ENCODE data around the gene TSPAN14.
"Not testable (repeated sequence)": the region's sequence is repeated elsewhere in the genome, so short reads cannot be mapped to it uniquely, and the experiment has no call there.

Gene TSPAN14

GRCh38 chr10:80472234-80473095 lies 18.4 kb downstream of the TSPAN14 start:
- no peak for DNase-seq

- DNase-seq: no peak
Measured at GRCh38 chr10:80473096-80473657, 19.1 kb downstream of the TSPAN14 start.

- no peak for DNase-seq
Measured at GRCh38 chr10:80473692-80474596, 19.8 kb downstream of the TSPAN14 start.

DNA sequence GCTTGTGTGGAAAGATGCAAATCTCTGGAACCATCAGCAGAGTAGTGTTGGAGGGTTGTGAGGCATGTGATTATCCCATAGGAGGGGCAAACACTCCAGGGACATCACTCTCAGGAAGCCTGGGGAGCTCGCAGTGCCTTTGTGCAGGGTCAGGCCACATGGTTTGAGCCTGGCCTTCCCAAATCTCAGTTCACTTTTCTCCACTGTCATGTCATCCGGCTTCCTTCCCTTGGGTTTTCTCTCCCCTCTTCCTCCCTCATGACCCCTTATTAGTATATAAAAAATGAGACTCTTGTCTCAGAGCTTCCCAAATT lies 20.4 kb downstream of the TSPAN14 start:
- no peak for DNase-seq

DNA sequence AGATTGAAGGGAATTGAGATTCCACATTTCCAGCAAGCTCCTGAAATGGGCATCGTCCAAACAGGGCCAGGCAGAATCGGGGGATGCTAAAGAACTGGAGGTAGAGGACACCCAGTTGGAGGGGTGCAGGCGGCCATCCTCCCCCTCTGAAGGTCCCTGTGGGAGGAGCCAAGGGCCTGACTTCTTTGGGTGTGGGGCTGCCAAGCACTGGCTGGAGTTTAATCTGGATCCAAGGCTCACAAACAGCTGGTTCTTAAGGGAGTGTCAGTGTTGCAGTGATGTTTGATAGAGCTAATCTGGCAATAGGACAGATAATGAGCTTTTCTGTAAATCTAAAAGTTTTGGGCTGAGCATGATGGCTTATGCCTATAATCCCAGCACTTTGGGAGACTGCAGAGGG lies 20.8 kb downstream of the TSPAN14 start:
- DNase-seq: peak; percentile 38

GRCh38 chr10:80475641-80476040 lies 21.5 kb downstream of the TSPAN14 start:
- not testable (repeated sequence) for DNase-seq

DNA sequence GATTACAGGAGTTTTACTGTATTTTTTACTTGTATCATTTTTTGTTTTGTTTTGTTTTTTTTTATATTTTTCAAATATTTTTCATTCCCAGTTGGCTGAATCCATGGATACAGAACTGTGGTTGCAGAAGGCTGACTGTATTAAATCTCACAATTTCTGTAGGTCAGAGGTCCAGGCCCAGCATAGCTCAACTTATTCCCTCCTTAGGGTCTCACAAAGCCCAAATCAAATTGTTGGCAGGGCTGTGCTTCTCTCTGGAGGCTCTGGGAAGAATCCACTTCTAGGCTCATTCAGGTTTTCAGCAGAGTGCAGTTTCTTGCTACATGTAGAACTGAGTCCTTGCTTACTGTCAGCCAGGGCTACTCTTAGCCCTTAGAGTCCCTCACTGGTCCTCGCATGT lies 22.6 kb downstream of the TSPAN14 start:
- DNase-seq: no peak

GRCh38 chr10:80477813-80478212 lies 23.7 kb downstream of the TSPAN14 start:
- no peak for DNase-seq

- not testable (repeated sequence) for DNase-seq
Measured at GRCh38 chr10:80480373-80480772, 26.3 kb downstream of the TSPAN14 start.

DNA sequence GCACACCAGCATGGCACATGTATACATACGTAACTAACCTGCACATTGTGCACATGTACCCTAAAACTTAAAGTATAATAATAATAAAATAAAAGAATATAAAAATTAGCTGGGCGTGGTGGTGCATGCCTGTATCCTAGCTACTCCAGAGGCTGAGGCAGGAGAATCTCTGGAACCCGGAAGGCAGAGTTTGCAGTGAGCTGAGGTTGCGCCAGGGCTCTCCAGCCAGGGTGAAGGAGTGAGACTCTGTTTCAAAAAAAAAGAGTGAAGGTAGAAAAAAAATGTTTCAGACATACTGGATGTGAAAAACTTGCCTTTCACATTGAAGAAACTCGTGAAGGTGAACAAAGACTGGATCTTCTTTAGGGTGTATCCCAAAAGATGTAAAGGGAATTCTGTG lies 26.7 kb downstream of the TSPAN14 start:
- no peak for DNase-seq

- no peak for DNase-seq
Measured at GRCh38 chr10:80484243-80484642, 30.1 kb downstream of the TSPAN14 start.

DNA sequence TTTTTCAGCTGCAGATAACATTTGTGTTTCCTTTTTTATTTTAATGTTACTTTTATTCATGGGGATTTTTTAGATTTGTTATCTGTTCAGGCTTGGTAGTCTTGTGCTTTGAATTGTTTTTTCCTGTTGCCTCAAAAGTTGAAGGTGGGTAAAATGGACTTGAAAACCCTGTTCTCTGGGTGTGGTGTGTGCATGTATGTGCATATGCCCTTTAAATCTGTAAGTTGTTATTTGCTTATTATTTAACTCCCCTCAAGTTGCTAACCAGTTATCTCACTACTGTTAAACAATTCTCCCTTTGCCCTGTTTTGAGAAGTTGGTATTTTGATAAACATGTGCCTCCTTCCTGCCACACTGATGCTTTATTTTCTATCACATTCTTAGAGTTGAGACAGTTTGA lies 30.6 kb downstream of the TSPAN14 start:
- no peak for DNase-seq

DNA sequence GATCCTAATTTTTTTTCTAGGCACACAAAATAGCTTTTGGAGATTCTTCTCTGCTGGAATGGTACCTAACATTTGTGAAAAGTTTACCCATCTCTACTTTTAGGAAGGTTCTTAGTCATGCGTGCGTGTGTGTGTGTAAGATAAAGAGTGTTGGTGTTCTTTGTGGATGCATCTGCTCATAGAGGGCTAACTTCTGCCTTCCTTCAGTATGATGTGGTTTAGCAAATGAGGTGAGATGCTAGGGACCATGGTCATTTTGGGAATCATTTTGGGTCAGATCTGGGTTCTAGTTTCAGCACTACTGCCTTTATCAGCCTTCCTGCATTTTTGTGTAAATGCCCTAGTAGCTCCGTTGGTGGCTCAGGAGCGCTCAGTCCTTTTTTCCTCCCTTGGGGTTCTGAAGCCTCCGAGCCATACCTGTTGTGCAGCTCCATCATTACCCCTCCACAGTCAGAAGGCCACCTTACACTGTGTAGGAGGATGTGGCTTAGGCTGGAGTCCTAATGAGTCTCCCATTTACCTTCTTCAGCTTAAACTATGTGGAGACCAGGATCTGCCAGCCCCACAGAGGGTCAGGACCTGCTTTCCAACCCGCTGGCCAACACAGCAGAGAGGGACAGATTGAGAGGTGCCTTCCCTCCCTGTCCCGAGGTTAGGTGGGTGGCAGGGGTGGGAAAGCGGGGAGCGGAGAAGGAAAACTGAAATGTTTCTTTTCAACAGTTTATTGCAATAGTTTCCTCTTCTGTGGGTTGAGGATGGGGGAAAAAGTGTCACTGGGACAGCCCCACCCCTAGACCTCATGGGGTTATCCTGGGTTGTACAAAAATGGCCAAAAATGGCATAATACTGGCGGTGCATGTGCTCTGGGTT lies 31.2 kb downstream of the TSPAN14 start:
- peak; percentile 85 for DNase-seq

- DNase-seq: no peak
Measured at GRCh38 chr10:80485946-80486764, 32.0 kb downstream of the TSPAN14 start.

DNA sequence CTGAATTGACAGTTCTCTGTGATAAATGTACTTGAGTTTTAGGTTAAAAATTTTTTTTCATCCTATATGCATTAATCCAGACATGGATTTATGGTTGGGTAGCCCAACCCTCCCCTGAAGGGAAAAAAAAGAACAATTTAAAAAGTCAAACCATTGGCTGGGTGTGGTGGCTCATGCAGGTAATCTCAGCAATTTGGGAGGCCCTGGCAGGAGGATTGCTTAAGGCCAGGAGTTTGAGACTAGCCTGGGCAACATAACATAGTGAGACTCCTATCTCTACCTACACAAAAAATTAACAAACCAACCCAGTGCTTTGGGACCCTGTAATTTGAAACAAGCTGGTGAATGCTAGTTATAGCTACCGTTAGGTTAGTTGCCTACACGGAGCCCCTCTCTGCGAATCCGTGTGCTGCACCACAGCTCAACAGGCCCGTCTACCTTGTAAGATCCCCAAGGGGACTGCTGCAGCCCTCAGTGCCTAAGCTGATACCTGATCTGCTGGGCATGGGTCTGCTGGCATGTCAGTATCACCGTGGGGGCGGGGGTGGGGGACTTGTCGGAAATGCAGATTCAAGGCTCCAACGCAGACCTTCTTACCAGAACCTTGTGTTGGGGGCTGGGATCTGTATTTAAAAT lies 32.8 kb downstream of the TSPAN14 start:
- no peak for DNase-seq

GRCh38 chr10:80487421-80487785 lies 33.3 kb downstream of the TSPAN14 start:
- DNase-seq: no peak

DNA sequence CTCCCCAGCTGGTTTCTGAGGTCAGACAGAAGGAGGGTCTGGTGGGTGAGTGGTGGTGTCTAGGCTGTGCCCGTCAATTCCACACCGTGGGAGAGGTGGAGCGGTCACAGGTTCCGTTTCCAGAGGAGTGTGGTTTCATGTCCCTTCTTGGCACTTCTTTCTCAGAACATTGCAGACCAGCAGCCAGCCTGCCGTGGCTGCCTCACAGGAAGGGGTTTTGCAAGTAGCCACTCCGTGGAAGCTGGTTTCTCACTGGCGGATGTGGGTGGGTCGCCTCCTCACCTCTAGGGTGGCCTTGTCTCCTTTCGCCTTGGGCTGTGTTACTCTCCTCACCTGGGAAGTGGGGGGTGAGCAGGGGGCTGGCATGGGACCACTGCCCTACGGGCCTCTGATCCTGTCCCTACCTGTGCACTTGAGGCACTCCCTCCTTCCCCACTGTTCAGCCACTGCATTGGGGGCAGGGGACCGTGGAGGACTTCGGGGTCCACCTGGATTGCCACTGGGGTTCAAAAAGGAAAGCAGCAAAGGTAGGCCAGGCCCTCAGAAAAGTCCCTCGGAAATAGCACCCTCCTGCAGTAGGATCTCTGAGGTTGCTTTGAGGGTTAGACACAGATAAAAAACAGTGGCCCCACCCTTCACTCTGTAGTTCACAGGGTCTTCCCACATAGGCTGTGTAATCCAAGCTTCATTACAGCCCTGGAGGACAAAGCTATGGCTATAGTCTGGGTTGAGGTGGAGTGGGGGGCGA lies 33.9 kb downstream of the TSPAN14 start:
- peak; percentile 87 for DNase-seq

DNA sequence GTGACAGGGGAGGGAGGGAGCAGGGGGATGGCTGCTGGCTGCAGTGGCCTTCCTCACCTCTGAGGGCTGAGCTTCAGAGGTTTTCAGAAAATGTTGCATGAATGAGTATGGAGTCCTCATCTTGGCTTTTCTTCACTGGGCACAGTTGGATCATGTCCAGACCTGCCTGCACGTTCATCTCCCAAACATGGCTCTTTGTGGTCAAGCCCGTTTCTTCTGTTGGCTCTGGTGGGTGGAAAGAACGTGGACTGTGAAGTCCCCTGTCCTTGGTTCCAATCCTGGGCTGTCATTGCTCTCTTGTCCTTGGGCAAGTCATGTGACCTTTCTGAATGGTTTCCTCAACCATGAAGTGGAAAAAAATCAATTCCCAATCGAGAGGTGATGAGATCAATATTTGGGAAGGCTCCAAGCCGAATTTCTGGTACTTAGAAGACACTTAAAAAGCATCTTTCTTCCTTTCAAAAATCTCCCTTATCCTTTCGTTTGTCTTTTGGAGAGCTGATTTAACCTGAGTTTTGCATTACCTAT lies 34.5 kb downstream of the TSPAN14 start:
- peak; percentile 63 for DNase-seq

- DNase-seq: no peak
Measured at GRCh38 chr10:80489371-80490112, 35.4 kb downstream of the TSPAN14 start.

All from hematopoietic multipotent progenitor cell treated with erythropoietin and hydrocortisone succinate and interleukin-3 and kit ligand, for 6 days (in vitro differentiated cells).